ENCODE data around the gene DRAM1.

DNA sequence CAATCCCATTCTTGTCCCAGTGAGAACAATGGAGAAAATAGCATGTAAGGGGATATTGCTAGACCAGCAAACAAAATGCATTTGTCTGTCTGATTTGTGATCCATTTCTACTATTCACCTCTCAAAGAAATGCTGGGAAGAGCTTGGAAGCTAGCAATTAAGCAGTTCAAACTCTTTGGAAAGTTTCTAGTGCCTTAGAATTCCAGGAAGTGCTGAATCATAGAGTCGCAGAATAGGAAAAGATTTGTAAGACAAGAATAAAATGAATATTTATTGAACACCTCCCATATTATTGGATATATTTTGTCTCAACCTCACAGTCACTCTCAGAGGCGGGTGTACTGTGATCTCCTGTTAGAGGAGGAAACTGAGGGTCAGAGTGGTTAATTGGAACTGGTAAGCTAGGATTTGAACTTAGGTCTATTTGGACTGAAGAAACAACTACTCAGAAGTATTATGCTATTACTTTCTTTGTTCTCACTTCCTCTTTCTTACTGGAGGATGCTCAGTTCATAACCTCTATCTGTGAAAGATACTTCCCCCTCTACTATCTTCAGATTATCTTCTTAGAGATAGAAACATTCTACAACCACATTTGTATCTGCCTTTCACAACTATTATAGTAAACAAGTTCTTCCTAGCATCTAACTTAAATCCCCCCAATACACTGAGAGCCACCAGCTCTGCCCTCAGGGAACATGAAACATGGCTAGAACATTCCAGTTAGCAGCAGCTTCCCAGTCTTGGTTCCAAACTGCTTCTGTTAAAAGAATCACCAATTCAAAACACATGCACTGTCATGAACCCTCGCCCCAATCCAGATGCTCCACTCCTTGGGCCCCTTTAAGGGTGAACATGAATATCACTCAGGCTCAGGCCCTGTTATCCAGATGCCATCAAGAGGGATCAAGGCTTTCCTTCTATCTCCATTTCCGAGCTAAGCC, 64.2 kb downstream of the DRAM1 start:
- no peak for TF ChIP-seq CTCF (IDR thresholded peaks at IDR 0.05)
- no peak for TF ChIP-seq POLR2A (IDR thresholded peaks at IDR 0.05)
